ENCODE measurements around the gene ZBED1.
"Not testable (repeated sequence)": the region's sequence is repeated elsewhere in the genome, so short reads cannot be mapped to it uniquely, and the experiment has no call there.

Gene ZBED1

GRCh38 chrX:2466876-2467656 lies 33.7 kb downstream of the ZBED1 start:
- DNase-seq (ENCODE audit: insufficient read length) (no peak), FAIRE-seq (no peak)
- TF ChIP-seq POLR2AphosphoS5 (IDR thresholded peaks at IDR 0.05; ENCODE audit: low read depth, low read length) (no peak), POLR2A (IDR thresholded peaks at IDR 0.05; ENCODE audit: low read depth, low read length) (no peak), TAF1 (IDR thresholded peaks at IDR 0.05; ENCODE audit: borderline replicate concordance, low read depth, low read length) (no peak)

- DNase-seq (ENCODE audit: insufficient read length), result no peak
- FAIRE-seq, result no peak
- TF ChIP-seq TAF1 (IDR thresholded peaks at IDR 0.05; ENCODE audit: borderline replicate concordance, low read depth, low read length), result no peak
- no peak for TF ChIP-seq POLR2A (IDR thresholded peaks at IDR 0.05; ENCODE audit: low read depth, low read length)
- no peak for TF ChIP-seq POLR2AphosphoS5 (IDR thresholded peaks at IDR 0.05; ENCODE audit: low read depth, low read length)
Measured at GRCh38 chrX:2464677-2465166, 36.1 kb downstream of the ZBED1 start.

- no peak for TF ChIP-seq TAF1 (IDR thresholded peaks at IDR 0.05; ENCODE audit: borderline replicate concordance, low read depth, low read length)
- TF ChIP-seq POLR2AphosphoS5 (IDR thresholded peaks at IDR 0.05; ENCODE audit: low read depth, low read length), result no peak
- TF ChIP-seq POLR2A (IDR thresholded peaks at IDR 0.05; ENCODE audit: low read depth, low read length), result no peak
- no peak for DNase-seq (ENCODE audit: insufficient read length)
- FAIRE-seq, result no peak
Measured at GRCh38 chrX:2463973-2464676, 36.7 kb downstream of the ZBED1 start.

- FAIRE-seq; DNase-seq (ENCODE audit: insufficient read length): not testable (repeated sequence)
Measured at GRCh38 chrX:2463481-2463880, 37.3 kb downstream of the ZBED1 start.

GRCh38 chrX:2462780-2463179 lies 38.0 kb downstream of the ZBED1 start:
- TF ChIP-seq POLR2A (IDR thresholded peaks at IDR 0.05; ENCODE audit: low read depth, low read length) (no peak), TAF1 (IDR thresholded peaks at IDR 0.05; ENCODE audit: borderline replicate concordance, low read depth, low read length) (no peak), POLR2AphosphoS5 (IDR thresholded peaks at IDR 0.05; ENCODE audit: low read depth, low read length) (no peak)
- no peak for FAIRE-seq
- no peak for DNase-seq (ENCODE audit: insufficient read length)

GRCh38 chrX:2462074-2462473 lies 38.7 kb downstream of the ZBED1 start:
- FAIRE-seq (no peak), DNase-seq (ENCODE audit: insufficient read length) (no peak)
- TF ChIP-seq POLR2A (IDR thresholded peaks at IDR 0.05; ENCODE audit: low read depth, low read length) (no peak), TAF1 (IDR thresholded peaks at IDR 0.05; ENCODE audit: borderline replicate concordance, low read depth, low read length) (no peak), POLR2AphosphoS5 (IDR thresholded peaks at IDR 0.05; ENCODE audit: low read depth, low read length) (no peak)

- no peak for FAIRE-seq
- TF ChIP-seq POLR2A (IDR thresholded peaks at IDR 0.05; ENCODE audit: low read depth, low read length), result no peak
- no peak for TF ChIP-seq POLR2AphosphoS5 (IDR thresholded peaks at IDR 0.05; ENCODE audit: low read depth, low read length)
- TF ChIP-seq TAF1 (IDR thresholded peaks at IDR 0.05; ENCODE audit: borderline replicate concordance, low read depth, low read length), result no peak
- DNase-seq (ENCODE audit: insufficient read length), result no peak
Measured at GRCh38 chrX:2461711-2462016, 39.1 kb downstream of the ZBED1 start.

GRCh38 chrX:2460821-2461710 lies 39.7 kb downstream of the ZBED1 start:
- FAIRE-seq; DNase-seq (ENCODE audit: insufficient read length): not testable (repeated sequence)

- not testable (repeated sequence) for FAIRE-seq
Measured at GRCh38 chrX:2460048-2460447, 40.7 kb downstream of the ZBED1 start.

GRCh38 chrX:2458309-2458708 lies 42.5 kb downstream of the ZBED1 start:
- FAIRE-seq (no peak), DNase-seq (ENCODE audit: insufficient read length) (no peak)
- TF ChIP-seq POLR2AphosphoS5 (IDR thresholded peaks at IDR 0.05; ENCODE audit: low read depth, low read length) (no peak), POLR2A (IDR thresholded peaks at IDR 0.05; ENCODE audit: low read depth, low read length) (no peak), TAF1 (IDR thresholded peaks at IDR 0.05; ENCODE audit: borderline replicate concordance, low read depth, low read length) (no peak)

More at GRCh38 chrX:2460048-2460447, 40.7 kb downstream of the ZBED1 start:
- not testable (repeated sequence) for DNase-seq (ENCODE audit: insufficient read length)

- TF ChIP-seq POLR2A (IDR thresholded peaks at IDR 0.05; ENCODE audit: low read depth, low read length), result no peak
- TF ChIP-seq POLR2AphosphoS5 (IDR thresholded peaks at IDR 0.05; ENCODE audit: low read depth, low read length), result no peak
- no peak for TF ChIP-seq TAF1 (IDR thresholded peaks at IDR 0.05; ENCODE audit: borderline replicate concordance, low read depth, low read length)
- FAIRE-seq (no peak), DNase-seq (ENCODE audit: insufficient read length) (no peak)
Measured at GRCh38 chrX:2457289-2458133, 43.3 kb downstream of the ZBED1 start.

- not testable (repeated sequence) for DNase-seq (ENCODE audit: insufficient read length); FAIRE-seq
Measured at GRCh38 chrX:2456091-2456490, 44.7 kb downstream of the ZBED1 start.

- DNase-seq (ENCODE audit: insufficient read length); FAIRE-seq: not testable (repeated sequence)
Measured at GRCh38 chrX:2454620-2455019, 46.2 kb downstream of the ZBED1 start.
